Tibial nerve (tissue), 4 donors: ENCODE data around the gene SPRED1.

Source experiments
- EP300 ChIP-seq, 2 donors: sonication (generic); formaldehyde crosslinking; IDR thresholded peaks; one replicate each; pipeline ENCODE4 v1.6.1; 2017; ENCODE audit warnings: antibody characterized with exemption in 2 of 2, mild to moderate bottlenecking in 1 of 2
- TF ChIP-seq, protein P1 (sequence below), 5 experiments: fragments of 200-600 bp in 3 of 5; fragments of 450-650 bp in 2 of 5; sonication (generic) in 3 of 5; IDR thresholded peaks; one replicate each; pipeline ENCODE4 v1.5.1; 2016 to 2019; ENCODE audit warnings: antibody characterized with exemption in 5 of 5, mild to moderate bottlenecking in 3 of 5, moderate library complexity in 2 of 5

DNA sequence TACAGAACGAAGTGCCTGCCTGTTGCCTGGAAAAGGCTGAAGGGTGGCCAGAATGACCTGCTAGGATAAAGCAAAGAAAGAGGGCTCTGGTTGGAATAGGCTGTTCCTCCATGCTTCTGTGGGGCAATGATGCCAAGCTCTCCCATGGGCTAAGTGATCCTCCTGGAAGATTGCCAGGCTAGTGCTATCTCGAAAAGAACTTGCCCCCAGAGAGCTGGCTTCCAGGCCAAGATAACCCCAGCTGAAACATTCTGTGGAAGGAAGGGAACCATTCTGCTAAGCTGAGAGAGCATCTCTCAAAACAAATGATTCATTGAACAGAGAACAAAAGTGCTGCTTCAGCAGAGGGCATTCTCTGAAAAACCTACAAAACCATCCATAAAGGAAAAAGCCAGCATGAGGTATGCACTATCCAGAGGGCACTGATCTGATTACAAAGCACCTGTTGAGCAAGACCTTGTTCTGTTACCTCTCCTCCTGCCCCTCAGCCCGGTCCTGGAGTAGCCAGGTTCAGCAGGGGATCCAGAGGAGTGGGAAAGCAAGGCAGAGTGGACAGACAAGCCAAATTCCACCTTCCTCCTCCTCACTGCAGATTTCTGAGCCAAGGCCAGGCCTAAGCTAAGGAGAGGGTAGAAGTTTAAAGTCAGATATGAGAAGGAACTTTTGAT is 31.9 kb upstream of the SPRED1 start:
- TF ChIP-seq, protein P1, sequence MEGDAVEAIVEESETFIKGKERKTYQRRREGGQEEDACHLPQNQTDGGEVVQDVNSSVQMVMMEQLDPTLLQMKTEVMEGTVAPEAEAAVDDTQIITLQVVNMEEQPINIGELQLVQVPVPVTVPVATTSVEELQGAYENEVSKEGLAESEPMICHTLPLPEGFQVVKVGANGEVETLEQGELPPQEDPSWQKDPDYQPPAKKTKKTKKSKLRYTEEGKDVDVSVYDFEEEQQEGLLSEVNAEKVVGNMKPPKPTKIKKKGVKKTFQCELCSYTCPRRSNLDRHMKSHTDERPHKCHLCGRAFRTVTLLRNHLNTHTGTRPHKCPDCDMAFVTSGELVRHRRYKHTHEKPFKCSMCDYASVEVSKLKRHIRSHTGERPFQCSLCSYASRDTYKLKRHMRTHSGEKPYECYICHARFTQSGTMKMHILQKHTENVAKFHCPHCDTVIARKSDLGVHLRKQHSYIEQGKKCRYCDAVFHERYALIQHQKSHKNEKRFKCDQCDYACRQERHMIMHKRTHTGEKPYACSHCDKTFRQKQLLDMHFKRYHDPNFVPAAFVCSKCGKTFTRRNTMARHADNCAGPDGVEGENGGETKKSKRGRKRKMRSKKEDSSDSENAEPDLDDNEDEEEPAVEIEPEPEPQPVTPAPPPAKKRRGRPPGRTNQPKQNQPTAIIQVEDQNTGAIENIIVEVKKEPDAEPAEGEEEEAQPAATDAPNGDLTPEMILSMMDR (IDR thresholded peaks at IDR 0.05) = no peak
- no peak for TF ChIP-seq EP300 (IDR thresholded peaks at IDR 0.05)
